ENCODE measurements around the gene ADAD2. TPM values are rescaled to one million over a fixed set of nuclear protein-coding genes. Genes with fewer than 3 reads are reported as not detected.
"Not testable (repeated sequence)": the region's sequence is repeated elsewhere in the genome, so short reads cannot be mapped to it uniquely, and the experiment has no call there.

Gene ADAD2
- total and polyA plus RNA-seq, 4 donors: 0.14 to 0.44 (median 0.33) TPM; not detected in 1

GRCh38 chr16:84215531-84215930, 24.6 kb downstream of the ADAD2 start:
- Histone ChIP-seq H3K27me3 (ENCODE audit: control insufficient read depth in 4 of 4, insufficient read depth in 4 of 4, low read length in 3 of 4) (peaks cover 0 to 2% (median 0%) of the 10 kb centered on the region in 4 donors), H3K4me1 (ENCODE audit: control insufficient read depth in 4 of 4, insufficient read depth in 4 of 4, low read length in 3 of 4) (no peaks in the 10 kb centered on the region), H3K9ac (ENCODE audit: low read depth in 1 of 2, low read length in 2 of 2) (no peak overlapping the region), H3K27ac (ENCODE audit: low read depth in 1 of 2, low read length in 2 of 2) (no peak overlapping the region), H3K36me3 (ENCODE audit: control insufficient read depth in 4 of 4, insufficient read depth in 3 of 4, low read depth in 1 of 4, low read length in 3 of 4) (no peaks in the 10 kb centered on the region), H3K9me3 (ENCODE audit: control insufficient read depth in 4 of 4, low read length in 3 of 4) (no peaks in the 10 kb centered on the region), H3K4me3 (ENCODE audit: low read depth in 1 of 3, low read length in 3 of 3) (no peak overlapping the region)
- no peak for TF ChIP-seq HNF4A (conservative IDR thresholded peaks at IDR 0.05)
- TF ChIP-seq EGR1 (IDR thresholded peaks at IDR 0.05; ENCODE audit: low read depth in 2 of 2): no peak
- TF ChIP-seq JUND (IDR thresholded peaks at IDR 0.05): no peak
- TF ChIP-seq, protein P1, sequence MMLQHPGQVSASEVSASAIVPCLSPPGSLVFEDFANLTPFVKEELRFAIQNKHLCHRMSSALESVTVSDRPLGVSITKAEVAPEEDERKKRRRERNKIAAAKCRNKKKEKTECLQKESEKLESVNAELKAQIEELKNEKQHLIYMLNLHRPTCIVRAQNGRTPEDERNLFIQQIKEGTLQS (IDR thresholded peaks at IDR 0.05): no peak
- TF ChIP-seq RXRA (IDR thresholded peaks at IDR 0.05): no peak
- TF ChIP-seq FOXA2 (IDR thresholded peaks at IDR 0.05): no peak
- TF ChIP-seq, protein P2, sequence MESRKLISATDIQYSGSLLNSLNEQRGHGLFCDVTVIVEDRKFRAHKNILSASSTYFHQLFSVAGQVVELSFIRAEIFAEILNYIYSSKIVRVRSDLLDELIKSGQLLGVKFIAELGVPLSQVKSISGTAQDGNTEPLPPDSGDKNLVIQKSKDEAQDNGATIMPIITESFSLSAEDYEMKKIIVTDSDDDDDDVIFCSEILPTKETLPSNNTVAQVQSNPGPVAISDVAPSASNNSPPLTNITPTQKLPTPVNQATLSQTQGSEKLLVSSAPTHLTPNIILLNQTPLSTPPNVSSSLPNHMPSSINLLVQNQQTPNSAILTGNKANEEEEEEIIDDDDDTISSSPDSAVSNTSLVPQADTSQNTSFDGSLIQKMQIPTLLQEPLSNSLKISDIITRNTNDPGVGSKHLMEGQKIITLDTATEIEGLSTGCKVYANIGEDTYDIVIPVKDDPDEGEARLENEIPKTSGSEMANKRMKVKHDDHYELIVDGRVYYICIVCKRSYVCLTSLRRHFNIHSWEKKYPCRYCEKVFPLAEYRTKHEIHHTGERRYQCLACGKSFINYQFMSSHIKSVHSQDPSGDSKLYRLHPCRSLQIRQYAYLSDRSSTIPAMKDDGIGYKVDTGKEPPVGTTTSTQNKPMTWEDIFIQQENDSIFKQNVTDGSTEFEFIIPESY (IDR thresholded peaks at IDR 0.05): no peak
- no peak for TF ChIP-seq TAF1 (conservative IDR thresholded peaks at IDR 0.05)
- TF ChIP-seq SP1 (IDR thresholded peaks at IDR 0.05): no peak
- no peak for TF ChIP-seq CTCF (IDR thresholded peaks at IDR 0.05; ENCODE audit: low read depth, low read length, missing input control)
- no peak for DNase-seq (ENCODE audit: low spot score)
- WGBS: 82% methylated on average over 5 of the region's 5 CpGs

DNA sequence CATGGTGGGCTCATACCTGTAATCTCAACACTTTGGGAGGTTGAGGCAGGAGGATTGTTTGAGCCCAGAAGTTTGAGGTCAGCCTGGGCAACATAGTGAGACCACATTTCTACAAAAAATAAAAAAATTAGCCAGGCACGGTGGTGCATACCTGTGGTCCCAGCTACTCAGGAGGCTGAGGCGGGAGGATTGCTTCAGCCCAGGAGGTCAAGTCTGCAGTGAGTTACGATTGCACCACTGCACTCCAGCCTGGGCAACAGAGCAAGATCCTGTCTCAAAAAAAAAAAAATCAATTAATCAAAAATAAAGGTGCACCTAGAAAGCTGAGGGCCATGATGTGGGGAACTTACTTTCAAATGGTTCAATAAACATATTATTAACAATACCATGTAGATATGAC, 25.2 kb downstream of the ADAD2 start:
- H3K4me1 ChIP-seq (ENCODE audit: control insufficient read depth in 4 of 4, insufficient read depth in 4 of 4, low read length in 3 of 4); H3K9ac ChIP-seq (ENCODE audit: low read depth in 1 of 2, low read length in 2 of 2); H3K27me3 ChIP-seq (ENCODE audit: control insufficient read depth in 4 of 4, insufficient read depth in 4 of 4, low read length in 3 of 4); H3K9me3 ChIP-seq (ENCODE audit: control insufficient read depth in 4 of 4, low read length in 3 of 4); H3K27ac ChIP-seq (ENCODE audit: low read depth in 1 of 2, low read length in 2 of 2); H3K4me3 ChIP-seq (ENCODE audit: low read depth in 1 of 3, low read length in 3 of 3); H3K36me3 ChIP-seq (ENCODE audit: control insufficient read depth in 4 of 4, insufficient read depth in 3 of 4, low read depth in 1 of 4, low read length in 3 of 4); DNase-seq (ENCODE audit: low spot score): not testable (repeated sequence)
- 88% methylated on average over 3 of the region's 3 CpGs for WGBS

DNA sequence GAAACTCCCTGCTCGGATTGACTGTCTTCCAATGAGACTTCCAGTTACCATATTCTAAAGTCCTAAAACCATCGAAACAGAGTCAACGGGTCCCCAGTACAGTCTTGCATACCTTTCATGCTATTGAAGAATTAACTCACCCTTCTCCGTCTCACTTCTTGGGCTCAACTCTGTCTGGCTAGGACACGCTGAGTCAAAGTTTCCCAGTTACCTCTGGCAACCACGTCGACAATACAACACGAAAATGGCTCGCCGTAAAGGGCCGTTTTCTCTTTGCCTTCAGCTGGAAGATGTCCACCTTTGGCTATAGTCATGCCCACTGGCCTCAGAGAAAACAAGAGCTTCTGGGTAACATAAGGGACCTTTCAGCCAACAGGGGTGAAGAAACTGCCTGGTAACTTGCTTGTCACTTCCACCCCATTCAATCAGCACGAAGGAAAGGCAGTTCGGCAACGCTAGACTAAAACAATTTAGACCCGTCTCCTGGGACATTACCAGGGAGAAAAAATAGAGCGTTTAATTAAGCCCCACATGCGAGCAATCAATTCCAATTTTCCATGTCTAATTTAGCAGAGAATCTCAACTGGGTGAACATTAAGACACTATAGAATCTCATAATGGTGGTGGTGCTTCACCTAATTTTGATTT, 27.3 kb downstream of the ADAD2 start:
- no peak overlapping the region for H3K4me3 ChIP-seq (ENCODE audit: low read depth in 1 of 3, low read length in 3 of 3)
- 84% methylated on average over 17 of the region's 17 CpGs for WGBS
- no peak overlapping the region for H3K27ac ChIP-seq (ENCODE audit: low read depth in 1 of 2, low read length in 2 of 2)
- peaks cover 0 to 2% (median 0%) of the 10 kb centered on the region in 4 donors for H3K27me3 ChIP-seq (ENCODE audit: control insufficient read depth in 4 of 4, insufficient read depth in 4 of 4, low read length in 3 of 4)
- no peaks in the 10 kb centered on the region for H3K9me3 ChIP-seq (ENCODE audit: control insufficient read depth in 4 of 4, low read length in 3 of 4)
- H3K9ac ChIP-seq (ENCODE audit: low read depth in 1 of 2, low read length in 2 of 2): no peak overlapping the region
- no peaks in the 10 kb centered on the region for H3K36me3 ChIP-seq (ENCODE audit: control insufficient read depth in 4 of 4, insufficient read depth in 3 of 4, low read depth in 1 of 4, low read length in 3 of 4)
- H3K4me1 ChIP-seq (ENCODE audit: control insufficient read depth in 4 of 4, insufficient read depth in 4 of 4, low read length in 3 of 4): no peaks in the 10 kb centered on the region
- no peak for DNase-seq (ENCODE audit: low spot score)
- TF ChIP-seq, protein P2 (IDR thresholded peaks at IDR 0.05): no peak
- TF ChIP-seq YY1 (IDR thresholded peaks at IDR 0.05): no peak
- no peak for TF ChIP-seq TAF1 (conservative IDR thresholded peaks at IDR 0.05)
- no peak for TF ChIP-seq RXRA (IDR thresholded peaks at IDR 0.05)
- TF ChIP-seq EGR1 (IDR thresholded peaks at IDR 0.05; ENCODE audit: low read depth in 2 of 2): no peak
- no peak for TF ChIP-seq JUND (IDR thresholded peaks at IDR 0.05)
- TF ChIP-seq CTCF (IDR thresholded peaks at IDR 0.05; ENCODE audit: low read depth, low read length, missing input control): no peak
- TF ChIP-seq, protein P3, sequence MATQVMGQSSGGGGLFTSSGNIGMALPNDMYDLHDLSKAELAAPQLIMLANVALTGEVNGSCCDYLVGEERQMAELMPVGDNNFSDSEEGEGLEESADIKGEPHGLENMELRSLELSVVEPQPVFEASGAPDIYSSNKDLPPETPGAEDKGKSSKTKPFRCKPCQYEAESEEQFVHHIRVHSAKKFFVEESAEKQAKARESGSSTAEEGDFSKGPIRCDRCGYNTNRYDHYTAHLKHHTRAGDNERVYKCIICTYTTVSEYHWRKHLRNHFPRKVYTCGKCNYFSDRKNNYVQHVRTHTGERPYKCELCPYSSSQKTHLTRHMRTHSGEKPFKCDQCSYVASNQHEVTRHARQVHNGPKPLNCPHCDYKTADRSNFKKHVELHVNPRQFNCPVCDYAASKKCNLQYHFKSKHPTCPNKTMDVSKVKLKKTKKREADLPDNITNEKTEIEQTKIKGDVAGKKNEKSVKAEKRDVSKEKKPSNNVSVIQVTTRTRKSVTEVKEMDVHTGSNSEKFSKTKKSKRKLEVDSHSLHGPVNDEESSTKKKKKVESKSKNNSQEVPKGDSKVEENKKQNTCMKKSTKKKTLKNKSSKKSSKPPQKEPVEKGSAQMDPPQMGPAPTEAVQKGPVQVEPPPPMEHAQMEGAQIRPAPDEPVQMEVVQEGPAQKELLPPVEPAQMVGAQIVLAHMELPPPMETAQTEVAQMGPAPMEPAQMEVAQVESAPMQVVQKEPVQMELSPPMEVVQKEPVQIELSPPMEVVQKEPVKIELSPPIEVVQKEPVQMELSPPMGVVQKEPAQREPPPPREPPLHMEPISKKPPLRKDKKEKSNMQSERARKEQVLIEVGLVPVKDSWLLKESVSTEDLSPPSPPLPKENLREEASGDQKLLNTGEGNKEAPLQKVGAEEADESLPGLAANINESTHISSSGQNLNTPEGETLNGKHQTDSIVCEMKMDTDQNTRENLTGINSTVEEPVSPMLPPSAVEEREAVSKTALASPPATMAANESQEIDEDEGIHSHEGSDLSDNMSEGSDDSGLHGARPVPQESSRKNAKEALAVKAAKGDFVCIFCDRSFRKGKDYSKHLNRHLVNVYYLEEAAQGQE (IDR thresholded peaks at IDR 0.05): no peak
- no peak for TF ChIP-seq MAX (IDR thresholded peaks at IDR 0.05)
- no peak for TF ChIP-seq RAD21 (IDR thresholded peaks at IDR 0.05)

All from liver (tissue), 9 donors.